GM21360 (cell line): ENCODE data around the gene GLT8D2.
"Not testable (repeated sequence)": the region's sequence is repeated elsewhere in the genome, so short reads cannot be mapped to it uniquely, and the experiment has no call there.

Experiments
- ATAC-seq: cut with Tn5 transposase; IDR thresholded peaks from one replicate; pipeline ENCODE4 v1.9.1; 2021; ENCODE audit warnings: mild to moderate bottlenecking, moderate library complexity; ENCODE audit not compliant: unreplicated experiment

Gene GLT8D2

DNA sequence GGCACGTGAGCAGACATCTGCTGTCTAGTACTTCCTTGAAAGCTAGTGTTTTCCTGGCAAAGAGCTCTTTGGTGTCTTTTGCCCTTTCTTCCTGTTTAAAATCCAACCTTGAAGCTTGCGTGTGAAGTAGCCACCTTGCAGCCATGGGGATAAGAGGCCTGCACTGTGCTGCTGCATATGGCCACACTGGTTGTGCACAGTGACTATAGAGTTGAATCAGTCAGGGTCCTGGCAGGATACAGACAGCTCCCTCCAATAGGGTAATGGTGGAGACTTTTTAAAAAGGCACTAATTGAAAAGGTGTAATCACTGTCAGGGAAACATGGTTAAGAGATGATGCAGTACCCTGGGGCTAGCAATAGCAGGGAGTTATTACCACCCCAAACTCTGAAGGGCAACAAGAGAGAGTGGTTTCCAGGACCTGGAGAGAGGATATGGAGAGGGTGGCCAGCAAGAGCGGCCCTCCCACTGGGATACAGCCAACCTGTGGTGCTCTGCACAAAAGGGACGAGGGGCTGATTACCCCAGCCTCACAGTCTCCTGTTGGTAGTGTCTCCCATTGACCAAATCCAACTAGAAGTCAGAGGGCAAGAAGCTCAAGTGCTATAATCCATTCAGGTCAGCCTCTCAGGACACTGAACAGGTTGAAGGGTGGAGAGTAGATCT, 4.8 kb upstream of the GLT8D2 start:
- no peak for ATAC-seq

DNA sequence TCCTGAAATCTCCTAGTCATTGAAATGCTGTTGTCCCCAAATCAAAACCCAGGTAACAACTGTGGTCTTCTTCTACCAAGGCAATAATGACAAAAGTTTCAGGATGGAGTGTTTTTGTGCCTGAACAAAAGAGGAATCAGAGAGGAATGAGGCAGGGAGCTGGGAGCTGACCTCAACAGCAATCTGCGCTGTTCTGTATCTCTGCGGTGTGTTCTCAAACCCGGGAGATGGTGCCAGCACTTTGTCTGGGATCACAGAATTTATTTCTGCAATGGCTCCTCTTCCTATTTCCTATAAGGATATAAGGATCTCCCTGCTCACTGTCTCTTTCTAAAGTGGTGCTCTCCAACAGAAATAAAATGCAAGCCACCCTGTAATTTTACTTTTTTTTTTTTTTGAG, 449 bp upstream of the GLT8D2 start:
- no peak for ATAC-seq

DNA sequence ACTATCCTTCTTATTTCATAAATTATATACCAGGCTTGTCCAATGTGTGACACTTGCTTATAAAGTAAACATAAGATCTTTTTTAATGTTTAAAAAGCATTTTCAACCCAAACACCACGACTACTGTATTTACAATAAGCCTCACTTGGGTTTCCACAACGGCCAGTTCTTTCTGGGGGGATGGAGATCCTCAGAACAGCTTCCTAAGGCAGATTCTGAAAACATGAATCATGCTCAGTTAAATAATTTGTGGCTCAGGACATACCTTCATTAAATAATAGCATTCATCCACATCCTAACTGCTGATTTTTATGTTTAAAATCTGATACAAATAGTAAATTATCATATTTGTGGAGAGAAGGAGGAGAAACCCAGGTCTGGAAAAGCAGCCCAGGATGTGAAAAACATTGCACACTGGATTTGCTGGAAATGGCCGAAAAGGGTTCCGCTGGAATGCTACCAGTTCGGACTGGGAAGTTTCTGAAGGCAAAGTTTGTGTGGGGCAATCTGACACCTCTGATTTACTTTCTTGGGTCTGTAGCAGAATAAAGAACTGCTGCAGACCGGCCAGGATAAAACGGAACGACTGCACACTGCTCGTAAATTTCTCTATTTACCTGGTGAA, 597 bp downstream of the GLT8D2 start:
- ATAC-seq, result no peak

DNA sequence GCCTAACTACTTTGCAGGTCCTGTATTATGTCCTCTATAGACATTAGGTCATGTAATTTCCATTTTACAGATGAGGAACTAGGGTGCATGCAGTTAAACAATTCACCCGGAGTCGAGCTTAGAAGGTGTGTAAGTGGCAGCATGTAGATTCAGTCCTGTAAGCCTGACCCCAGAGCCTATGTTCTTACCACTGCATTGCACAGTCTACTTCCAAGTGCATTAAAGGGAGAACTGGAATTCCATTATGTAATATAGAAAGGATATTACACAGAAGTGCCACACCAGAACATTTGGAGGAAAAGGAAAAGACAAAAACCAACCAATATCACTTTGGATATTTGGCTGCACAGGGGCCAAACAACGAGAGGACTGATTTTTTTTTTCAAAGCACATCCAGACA, 1.2 kb downstream of the GLT8D2 start:
- no peak for ATAC-seq

DNA sequence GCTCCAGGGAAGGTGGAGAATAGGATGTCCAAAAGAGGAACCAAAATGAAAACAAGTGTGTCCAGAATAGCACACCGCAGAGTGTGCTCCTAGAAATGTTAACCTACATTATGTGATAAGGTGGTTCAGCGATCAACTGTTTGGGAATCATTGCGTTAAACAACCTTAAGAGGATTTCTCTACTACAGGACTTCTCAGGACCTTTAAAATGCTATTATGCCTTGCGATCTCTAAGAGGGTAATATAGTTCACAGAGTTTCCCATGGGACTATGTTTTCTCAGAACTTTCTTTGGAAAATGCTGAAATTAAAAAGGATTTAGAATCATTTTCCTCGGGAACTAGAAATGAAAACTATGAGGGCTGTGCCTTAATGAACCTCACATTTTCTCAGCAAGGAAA, 1.8 kb downstream of the GLT8D2 start:
- ATAC-seq, result no peak

DNA sequence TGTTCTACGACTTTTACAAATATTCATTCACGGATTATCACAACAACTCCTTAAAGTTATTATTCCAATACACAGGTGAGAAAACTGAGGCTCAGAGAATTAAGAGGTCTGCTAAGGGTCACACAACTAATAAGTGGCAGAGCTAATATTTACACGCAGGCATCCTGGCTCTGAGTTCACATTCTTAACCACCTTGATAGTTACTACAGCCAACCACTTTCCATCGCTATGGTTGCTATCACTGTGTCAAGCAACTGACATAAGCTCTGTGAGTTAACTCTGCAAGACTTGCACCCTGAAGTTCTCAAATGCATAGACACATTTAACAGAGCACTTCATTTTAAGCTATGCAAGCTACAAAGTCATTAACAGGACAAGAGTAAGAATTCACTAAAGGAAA, 3.7 kb downstream of the GLT8D2 start:
- ATAC-seq, result no peak

DNA sequence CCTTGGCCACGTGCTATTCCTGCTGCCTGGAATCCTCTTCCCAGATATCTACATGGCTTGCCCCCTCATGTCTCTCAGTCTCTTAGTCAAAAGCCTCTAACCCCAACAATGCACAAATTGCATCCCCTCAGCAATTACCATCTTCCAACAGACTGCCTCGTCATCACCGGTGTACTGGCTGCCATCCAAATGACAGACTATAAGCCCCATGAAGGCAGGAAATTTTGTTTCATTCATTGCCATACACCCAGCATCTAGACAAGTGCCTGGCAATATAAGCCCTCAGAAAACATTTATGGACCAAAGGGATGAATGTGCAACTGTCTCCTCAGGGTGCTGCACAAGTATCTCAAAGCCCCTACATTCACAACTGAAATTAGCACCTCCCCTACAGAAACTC, 5.8 kb downstream of the GLT8D2 start:
- ATAC-seq, result no peak

DNA sequence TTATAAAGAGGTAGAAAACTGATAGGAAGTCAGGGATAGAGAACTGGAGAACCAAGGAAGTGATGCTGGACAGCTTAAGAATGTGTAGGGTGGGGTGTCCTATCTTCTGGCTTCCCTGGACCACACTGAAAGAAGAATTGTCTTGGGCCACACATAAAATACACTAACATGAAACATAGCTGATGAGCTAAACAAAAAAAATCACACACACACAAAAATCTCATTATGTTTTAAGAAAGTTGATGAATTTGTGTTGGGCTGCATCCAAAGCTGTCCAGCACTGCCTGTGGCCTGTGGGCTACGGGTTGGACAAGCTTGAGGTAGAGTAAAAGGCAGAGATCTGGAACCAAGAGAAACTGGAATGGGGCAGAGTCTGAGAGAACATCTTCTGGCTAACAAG, 7.4 kb downstream of the GLT8D2 start:
- ATAC-seq, result no peak

DNA sequence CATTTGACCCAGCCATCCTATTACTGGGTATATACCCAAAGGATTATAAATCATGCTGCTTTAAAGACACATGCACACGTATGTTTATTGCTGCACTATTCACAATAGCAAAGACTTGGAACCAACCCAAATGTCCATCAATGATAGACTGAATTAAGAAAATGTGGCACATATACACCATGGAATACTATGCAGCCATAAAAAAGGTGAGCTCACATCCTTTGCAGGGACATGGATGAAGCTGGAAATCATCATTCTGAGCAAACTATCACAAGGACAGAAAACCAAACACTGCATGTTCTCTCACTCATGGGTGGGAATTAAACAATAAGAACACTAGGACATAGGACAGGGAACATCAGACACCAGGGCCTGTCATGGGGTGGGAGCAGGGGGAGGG, 10.2 kb downstream of the GLT8D2 start:
- not testable (repeated sequence) for ATAC-seq

DNA sequence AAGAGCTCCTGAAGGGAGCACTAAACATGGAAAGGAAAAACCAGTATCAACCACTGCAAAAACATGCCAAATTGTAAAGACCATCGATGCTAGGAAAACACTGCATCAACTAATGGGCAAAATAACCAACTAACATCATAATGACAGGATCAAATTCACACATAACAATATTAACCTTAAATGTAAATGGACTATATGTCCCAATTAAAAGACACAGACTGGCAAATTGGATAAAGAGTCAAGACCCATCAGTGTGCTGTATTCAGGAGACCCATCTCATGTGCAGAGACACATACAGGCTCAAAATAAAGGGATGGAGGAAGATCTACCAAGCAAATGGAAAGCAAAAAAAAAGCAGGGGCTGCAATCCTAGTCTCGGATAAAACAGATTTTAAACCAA, 13.8 kb downstream of the GLT8D2 start:
- ATAC-seq, result not testable (repeated sequence)

DNA sequence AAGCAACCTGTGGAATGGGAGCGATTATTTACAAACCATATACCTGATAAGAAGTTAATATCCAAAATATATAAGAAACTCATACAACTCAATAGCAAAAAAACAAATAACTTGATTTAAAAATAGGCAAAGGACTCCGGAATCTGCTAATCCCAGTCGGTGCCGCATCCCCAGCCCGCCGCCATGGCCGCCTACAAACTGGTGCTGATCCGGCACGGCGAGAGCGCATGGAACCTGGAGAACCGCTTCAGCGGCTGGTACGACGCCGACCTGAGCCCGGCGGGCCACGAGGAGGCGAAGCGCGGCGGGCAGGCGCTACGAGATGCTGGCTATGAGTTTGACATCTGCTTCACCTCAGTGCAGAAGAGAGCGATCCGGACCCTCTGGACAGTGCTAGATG, 19.4 kb downstream of the GLT8D2 start:
- ATAC-seq, result not testable (repeated sequence)

DNA sequence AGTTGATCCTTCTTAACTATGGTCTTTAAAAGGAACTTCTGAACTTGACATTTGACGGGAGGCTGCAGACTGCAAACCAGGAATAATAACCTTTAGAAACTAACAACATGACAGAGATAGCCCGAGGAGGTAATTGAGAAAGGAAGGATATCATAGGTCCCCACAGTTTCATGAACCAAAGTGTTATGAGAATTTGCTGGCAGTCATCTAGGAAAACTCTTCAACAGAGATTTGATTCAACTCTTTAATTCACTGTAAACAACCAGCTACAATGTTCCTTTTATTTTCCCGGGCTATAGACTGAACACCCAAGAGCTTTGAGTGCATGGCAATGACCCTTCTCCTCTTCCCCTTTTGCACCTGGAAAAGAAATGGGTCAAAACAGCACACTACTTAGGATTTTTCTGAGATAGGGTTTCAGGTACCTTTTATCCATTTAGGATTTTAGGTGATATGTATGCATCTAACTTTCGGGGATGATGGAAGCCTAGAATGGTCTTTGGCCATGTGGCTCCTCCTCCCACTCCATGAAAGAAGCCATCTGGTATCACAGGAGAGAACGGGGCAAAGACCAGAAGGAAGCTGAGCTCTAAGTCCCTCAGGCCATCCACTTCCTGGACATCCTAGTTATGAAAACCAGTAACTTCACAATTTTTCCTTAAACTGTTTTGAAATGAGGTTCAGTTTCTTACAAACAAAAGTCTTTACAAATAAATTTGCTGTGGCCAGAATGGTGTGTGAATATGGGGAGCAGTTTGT, 23.0 kb downstream of the GLT8D2 start:
- no peak for ATAC-seq

DNA sequence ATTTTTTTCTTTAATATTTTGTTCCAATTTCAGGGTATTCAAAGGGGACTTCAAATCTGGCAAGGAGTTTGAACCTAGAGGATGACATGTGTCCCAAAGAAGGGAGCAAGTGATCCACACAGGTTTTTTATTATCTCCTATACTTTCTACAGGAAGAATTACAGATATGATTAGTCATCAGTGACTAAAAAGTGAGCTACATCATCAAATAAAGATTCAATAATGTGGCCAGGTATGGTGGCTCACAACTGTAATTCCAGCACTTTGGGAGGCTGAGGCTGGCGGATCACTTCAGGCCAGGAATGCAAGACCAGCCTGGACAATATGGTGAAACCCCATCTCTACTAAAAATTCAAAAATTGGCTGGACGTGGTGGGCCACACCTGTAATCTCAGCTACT, 24.2 kb downstream of the GLT8D2 start:
- ATAC-seq, result no peak

DNA sequence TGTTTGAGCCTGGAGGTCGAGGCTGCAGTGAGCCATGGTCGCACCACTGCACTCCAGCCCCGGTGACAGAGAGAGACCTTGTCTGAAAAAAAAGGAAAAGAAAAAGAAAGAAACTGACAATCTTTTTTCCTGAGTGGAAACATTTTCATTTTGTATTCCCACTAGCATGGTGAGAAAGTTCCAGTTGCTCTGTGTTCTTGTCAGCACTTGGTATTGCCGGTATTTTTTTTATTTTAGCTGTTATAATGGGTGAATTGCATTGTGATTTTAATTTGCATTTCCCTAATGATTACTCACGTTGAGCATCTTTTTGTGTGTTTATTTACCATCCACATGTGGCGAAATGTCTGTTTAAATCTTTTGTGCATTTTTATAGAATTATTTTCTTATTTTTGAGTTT, 25.6 kb downstream of the GLT8D2 start:
- ATAC-seq, result no peak

DNA sequence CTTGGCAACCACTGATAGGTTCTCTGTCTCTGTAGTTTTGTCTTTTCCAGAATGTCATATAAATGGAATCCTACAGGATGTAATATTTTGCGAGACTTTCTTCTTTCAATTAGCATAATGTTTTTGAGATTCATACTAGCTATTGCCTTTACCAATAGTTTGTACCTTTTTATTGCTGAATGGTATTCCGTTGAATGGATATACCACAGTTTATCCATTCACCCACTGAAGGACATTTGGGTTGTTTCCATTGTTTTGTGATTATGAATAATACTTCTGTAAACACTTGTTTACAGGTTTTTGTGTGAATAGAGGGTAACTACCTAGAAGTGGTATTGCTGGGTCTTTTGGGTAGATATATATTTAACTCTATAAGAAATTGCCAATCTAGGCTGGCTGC, 26.3 kb downstream of the GLT8D2 start:
- no peak for ATAC-seq

DNA sequence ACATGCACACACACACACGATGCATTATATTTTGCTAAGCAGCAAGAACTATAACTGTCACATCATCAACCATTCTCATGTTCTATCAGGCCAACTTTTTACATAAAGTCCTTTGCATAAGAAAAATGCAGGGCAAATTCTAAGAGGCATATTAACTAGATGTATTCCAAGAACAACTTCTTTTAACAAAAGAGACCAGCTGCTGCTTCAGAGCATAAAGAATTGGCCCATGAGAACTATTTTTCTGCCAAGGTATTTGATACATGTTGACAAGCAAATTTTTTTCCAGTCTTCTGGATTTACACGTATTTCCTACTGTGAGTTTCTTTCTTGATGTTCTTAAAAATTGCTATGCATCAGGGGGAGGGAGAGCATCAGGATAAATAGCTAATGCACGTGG, 27.2 kb downstream of the GLT8D2 start:
- no peak for ATAC-seq

DNA sequence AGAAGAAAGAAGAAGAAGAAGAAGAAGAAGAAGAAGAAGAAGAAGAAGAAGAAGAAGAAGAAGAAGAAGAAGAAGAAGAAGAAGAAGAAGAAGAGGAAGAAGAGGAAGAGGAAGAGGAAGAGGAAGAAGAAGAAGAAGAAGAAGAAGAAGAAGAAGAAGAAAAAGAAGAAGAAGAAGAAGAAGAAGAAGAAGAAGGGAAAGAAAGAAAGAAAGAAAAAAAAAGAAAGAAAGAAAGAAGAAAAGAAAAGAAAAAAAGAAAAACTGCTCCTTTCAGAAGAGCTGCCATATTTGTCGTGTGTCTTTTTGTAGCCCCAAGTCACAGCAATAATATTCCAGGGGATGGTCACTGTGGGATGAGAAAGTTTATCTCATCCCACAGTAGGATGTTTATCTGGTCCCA, 28.1 kb downstream of the GLT8D2 start:
- not testable (repeated sequence) for ATAC-seq

DNA sequence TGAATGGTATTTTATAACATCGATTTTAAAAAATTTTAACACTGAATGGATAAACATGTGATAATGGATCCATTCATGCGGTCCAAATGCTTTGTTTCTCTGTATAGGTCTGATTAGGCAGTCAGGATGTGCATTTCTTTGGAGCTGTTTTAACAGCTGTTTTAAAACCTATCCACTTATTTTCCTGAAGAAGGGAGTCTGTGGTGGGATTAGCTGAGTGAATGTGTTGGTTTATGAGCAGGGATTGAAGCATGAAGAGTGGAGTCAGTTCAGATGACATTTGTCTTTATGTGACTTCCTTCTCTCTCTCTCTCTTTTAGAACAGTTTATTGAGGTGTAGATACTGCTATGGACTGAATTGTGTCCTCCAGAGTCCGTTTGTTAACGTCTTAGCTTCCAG, 37.7 kb downstream of the GLT8D2 start:
- ATAC-seq, result no peak

DNA sequence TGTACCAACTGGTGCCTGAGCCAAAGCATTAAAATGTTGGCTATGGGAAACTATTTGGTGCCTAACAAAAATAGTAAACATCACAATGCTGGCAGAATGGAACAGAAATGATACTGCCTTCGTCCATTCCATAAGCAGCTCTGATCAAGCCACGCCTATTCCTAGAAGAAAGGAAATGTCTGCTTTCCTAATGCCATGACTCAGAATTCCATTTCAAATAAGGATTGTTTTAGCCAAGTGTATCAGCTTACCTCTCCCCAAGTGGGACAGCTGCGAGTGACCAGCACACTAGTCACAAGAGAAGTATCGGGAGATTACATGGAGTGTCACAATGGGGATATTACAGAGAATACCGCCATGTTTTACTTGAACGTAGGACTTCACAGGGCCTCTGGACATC, 38.7 kb downstream of the GLT8D2 start:
- no peak for ATAC-seq

DNA sequence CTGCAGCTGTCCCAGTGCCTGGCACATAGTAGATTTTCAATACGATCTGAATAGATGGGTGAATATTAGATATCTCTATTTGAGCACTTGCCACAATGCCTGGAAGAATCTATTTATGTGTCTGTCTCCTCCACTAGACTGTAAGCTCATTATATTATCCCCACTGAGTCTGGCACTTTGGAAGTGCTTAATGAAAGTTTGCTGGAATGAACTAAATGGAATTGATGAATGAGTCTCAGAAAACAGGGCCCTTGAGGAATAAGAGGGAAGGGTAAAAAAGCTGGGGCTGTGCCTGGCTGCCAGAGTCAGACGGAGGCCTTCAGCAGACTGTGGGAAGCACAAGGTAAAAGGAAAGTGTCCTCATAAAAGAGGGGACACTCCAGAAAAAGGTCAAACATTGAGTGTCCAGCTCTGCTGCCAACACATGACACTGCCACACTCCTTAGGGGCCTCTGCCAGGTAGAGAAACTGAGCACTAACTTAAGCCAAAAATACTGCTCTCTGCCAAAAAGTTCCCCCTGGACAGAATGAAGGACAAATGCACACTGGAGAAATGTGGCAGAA, 39.3 kb downstream of the GLT8D2 start:
- no peak for ATAC-seq

DNA sequence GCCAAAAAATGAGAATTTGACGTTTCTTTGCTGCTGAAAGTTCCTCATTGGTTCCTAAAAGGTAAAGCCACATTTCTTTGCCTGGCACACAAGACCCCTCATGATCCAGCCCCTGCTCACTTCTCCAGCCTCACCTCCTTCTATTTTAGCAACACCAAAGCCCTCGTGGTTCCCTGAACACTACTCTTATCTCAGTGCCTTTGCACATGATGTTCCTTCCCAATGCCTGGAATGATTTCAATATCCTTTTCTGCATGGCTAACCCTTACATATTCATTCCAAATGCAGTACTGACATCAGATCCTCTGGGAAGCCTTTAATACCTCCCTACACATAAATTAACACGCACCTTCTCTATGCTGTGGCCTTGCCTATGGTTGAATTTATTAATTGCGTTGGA, 39.9 kb downstream of the GLT8D2 start:
- ATAC-seq, result no peak

DNA sequence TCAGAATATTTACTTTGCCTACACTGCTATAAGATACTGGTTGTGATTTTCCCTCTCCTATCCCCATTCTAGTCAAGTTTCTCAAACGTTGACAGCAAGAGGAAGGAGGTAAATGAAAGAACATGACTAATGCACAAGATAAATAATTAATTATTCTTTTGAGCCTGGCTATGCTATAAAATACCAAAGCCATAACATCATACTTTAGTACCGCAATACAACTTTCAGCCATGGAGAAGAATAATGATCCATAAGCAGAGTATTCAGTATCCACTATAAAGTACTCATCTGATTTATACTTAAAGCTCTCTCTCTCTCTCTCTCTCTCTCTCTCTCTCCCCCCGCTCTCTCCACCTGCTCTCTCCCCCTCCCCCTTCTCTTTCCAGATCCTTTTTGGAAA, 43.1 kb downstream of the GLT8D2 start:
- no peak for ATAC-seq
